Spleen (tissue), 11 donors: Measurements from ENCODE around the gene VEGFA. TPM values are rescaled to one million over a fixed set of nuclear protein-coding genes. Genes with fewer than 3 reads are reported as not detected.

ENCODE experiments used
- DNase-seq: peaks from one replicate; pipeline ENCODE4 v3.0.0-alpha.2; 2020
- H3K27ac ChIP-seq, 8 donors: fragments of 200-600 bp; sonication (generic) in 7 of 8; 1 replicate in 4 of 8; 2 replicates in 4 of 8; pipeline versions ENCODE4 v1.5.0 to v1.8.0; 2016 to 2021; ENCODE audit warnings: inconsistent platforms in 4 of 8, mild to moderate bottlenecking in 4 of 8, moderate library complexity in 1 of 8
- H3K27me3 ChIP-seq, 7 donors: fragments of 200-600 bp; sonication (generic) in 6 of 7; replicated peaks in 1 of 7; 1 replicate in 4 of 7; 2 replicates in 3 of 7; pipeline versions ENCODE4 v1.5.0 to v1.8.0; 2016 to 2021; ENCODE audit warnings: inconsistent platforms in 3 of 7, mild to moderate bottlenecking in 1 of 7
- H3K36me3 ChIP-seq, 6 donors: fragments of 200-600 bp; sonication (generic) in 5 of 6; 1 replicate in 4 of 6; 2 replicates in 2 of 6; pipeline versions ENCODE4 v1.5.0 to v1.8.0; 2016 to 2021; ENCODE audit warnings: inconsistent platforms in 2 of 6
- H3K4me1 ChIP-seq, 6 donors: fragments of 200-600 bp; sonication (generic) in 5 of 6; 1 replicate in 3 of 6; 2 replicates in 3 of 6; pipeline versions ENCODE4 v1.5.0 to v1.8.0; 2016 to 2021; ENCODE audit warnings: inconsistent platforms in 3 of 6
- H3K4me3 ChIP-seq, 8 donors: fragments of 200-600 bp; sonication (generic) in 7 of 8; 1 replicate in 4 of 8; 2 replicates in 4 of 8; pipeline versions ENCODE4 v1.5.0 to v1.8.0; 2016 to 2021; ENCODE audit warnings: inconsistent platforms in 4 of 8, mild to moderate bottlenecking in 4 of 8, moderate library complexity in 2 of 8
- H3K9me3 ChIP-seq, 8 donors: fragments of 200-600 bp; sonication (generic) in 7 of 8; 1 replicate in 4 of 8; 2 replicates in 4 of 8; pipeline versions ENCODE4 v1.5.0 to v1.8.0; 2016 to 2021; ENCODE audit warnings: inconsistent platforms in 4 of 8
- CTCF ChIP-seq, 11 experiments: fragments of 200-600 bp in 7 of 11; fragments of 450-650 bp in 4 of 11; sonication (generic) in 4 of 11; IDR thresholded peaks in 8 of 11; conservative IDR thresholded peaks in 3 of 11; 1 replicate in 7 of 11; 2 replicates in 4 of 11; pipeline versions ENCODE4 v1.4.0 to v1.8.0; 2016 to 2021; ENCODE audit warnings: antibody characterized with exemption in 11 of 11, inconsistent platforms in 4 of 11, mild to moderate bottlenecking in 1 of 11
- POLR2A ChIP-seq, 3 donors: fragments of 450-650 bp; IDR thresholded peaks; one replicate each; pipeline ENCODE4 v1.5.1; 2017; ENCODE audit warnings: antibody characterized with exemption in 3 of 3, mild to moderate bottlenecking in 1 of 3
- POLR2AphosphoS5 ChIP-seq, 3 donors: sonication (generic); formaldehyde crosslinking; IDR thresholded peaks; one replicate each; pipeline ENCODE4 v1.5.1; 2017; ENCODE audit warnings: antibody characterized with exemption in 3 of 3
- WGBS, 5 donors: extraction: QIAGEN DNeasy Blood & Tissue Kit in 3 of 5; methylation state at CpG; one replicate each; pipeline versions ENCODE4 v1.1.5 to v1.1.7; 2013 to 2018; 5-methylcytosine and 5-hydroxymethylcytosine counted together
- intact Hi-C: fragments of 100-400 bp; cut with DNase I; formaldehyde crosslinking; loops from one replicate; pipeline ENCODE4 v1.15.0; 2023; ENCODE audit warnings: low total_unique reads
- polyA plus RNA-seq, 3 donors: library from polyadenylated mRNA; stranded (reverse); fragments of 200-250 nt; gene quantifications; one replicate each; pipeline ENCODE4 v1.2.1, GENCODE V29; 2013
- total RNA-seq, 7 donors: library from RNA; depleted of rRNA in 3 of 7; stranded (reverse); fragments of >200 nt in 3 of 7; fragmentation: NEBNext Ultra II Directional in 4 of 7; extraction: Animal tissue kit (Norgen Biotek cat#: 25700) in 4 of 7; gene quantifications; one replicate each; pipeline versions ENCODE4 v1.1.0 to v1.2.1, GENCODE V29; 2016 to 2021
- donor health status: healthy with polysubstance abuse.
- donor health status: DM: no; HTN: no; CAD: no; lungs with moderate emphysema.
- donor health status: DM: no; HTN: no; CAD: no.
- donor health status: Bipolar disorder and iron deficiency.
- donor health status: healthy.
- donor health status: DM: no; HTN: no; CAD: no.
- donor health status: DM: yes; HTN: yes; CAD: no.

VEGFA gene
- total and polyA plus RNA-seq, 10 donors = 31.0 to 486 (median 153) TPM

DNA sequence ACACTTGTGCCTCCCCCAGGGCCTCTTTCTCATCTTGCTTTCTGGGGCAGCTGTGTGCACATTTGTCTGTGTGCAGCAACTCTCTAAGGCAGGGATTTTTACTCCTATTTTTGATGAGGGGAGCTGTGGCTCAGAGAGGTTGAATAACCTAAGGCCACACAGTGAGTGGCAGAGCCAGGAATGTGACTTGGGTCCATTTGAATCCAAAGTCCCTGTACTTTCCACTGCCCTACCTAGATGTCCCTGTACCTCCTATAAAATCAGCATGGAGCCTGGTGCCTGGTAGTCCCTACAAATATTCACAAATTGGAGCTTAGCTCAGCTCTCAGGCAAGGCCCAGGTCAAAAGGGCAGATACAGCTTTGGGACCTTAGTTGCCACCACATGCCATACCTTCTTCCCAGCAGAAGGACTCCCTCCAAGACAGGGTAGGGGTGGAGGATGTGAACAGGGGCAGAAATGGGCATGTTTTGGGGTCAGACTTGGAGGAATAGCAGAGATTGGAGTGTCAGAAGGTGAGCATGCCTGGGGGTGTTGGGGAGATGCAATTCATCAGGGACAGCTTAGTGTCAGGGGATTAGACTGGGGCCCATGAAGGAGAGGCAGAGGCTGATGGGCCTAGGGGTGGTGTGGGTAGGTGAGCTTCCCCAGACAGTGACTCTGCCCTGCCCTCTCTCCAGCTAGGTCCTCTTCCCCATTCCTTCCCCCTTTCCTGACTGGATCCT, 4.1 kb upstream of the VEGFA start:
- Histone ChIP-seq H3K27ac (no peak overlapping the region), H3K4me1 (peaks cover 0 to 34% (median 9%) of the 10 kb centered on the region in 6 donors), H3K9me3 (no peaks in the 10 kb centered on the region), H3K4me3 (no peak overlapping the region), H3K27me3 (peaks cover 0 to 23% (median 0%) of the 10 kb centered on the region in 7 donors), H3K36me3 (no peaks in the 10 kb centered on the region)
- TF ChIP-seq POLR2AphosphoS5 (IDR thresholded peaks at IDR 0.05) (no peak), CTCF (IDR thresholded peaks at IDR 0.05 in 8 of 11, conservative IDR thresholded peaks at IDR 0.05 in 3 of 11) (no peak), POLR2A (IDR thresholded peaks at IDR 0.05) (no peak)
- DNase-seq = peak; percentile 31
- intact Hi-C loops = no loop called here

- 42 to 100% (median 74%) methylated on average over 1 of the region's 1 CpG for WGBS, 5 donors
- Histone ChIP-seq H3K4me3 (no peak overlapping the region), H3K4me1 (peaks cover 0 to 39% (median 11%) of the 10 kb centered on the region in 6 donors), H3K9me3 (no peaks in the 10 kb centered on the region), H3K27me3 (peaks cover 0 to 28% (median 0%) of the 10 kb centered on the region in 7 donors), H3K36me3 (no peaks in the 10 kb centered on the region), H3K27ac (no peak overlapping the region)
- intact Hi-C loops = no loop called here
- TF ChIP-seq POLR2A (IDR thresholded peaks at IDR 0.05) (no peak), POLR2AphosphoS5 (IDR thresholded peaks at IDR 0.05) (no peak), CTCF (IDR thresholded peaks at IDR 0.05 in 8 of 11, conservative IDR thresholded peaks at IDR 0.05 in 3 of 11) (no peak)
- no peak for DNase-seq
Observed at GRCh38 chr6:43766500-43766853, 3.5 kb upstream of the VEGFA start.

DNA sequence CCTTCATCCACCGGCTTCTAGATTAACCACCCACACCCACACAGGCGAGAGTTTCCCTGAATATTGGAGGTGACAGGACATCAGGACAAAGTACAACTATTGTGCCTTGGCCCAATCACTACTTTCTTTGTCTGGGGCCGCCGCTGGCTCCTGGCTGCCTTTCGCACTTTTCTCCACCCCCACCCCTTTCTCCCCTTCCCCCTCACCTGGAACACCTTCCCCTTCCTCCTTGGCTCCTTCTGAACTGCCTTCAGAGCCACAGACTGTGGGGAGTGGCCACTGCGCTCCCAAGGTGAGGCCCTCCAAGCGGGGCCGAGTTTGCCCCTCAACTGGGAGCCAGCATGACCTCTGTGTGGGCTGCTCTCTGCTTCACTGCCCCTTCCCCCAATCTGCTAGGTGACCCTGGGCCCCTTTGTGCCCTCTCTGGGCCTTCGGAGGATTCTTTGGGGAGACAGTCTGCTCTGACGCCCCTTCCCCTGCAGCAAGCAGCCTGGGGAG, 3.0 kb upstream of the VEGFA start:
- Histone ChIP-seq H3K4me3 (no peak overlapping the region), H3K27ac (no peak overlapping the region), H3K9me3 (no peaks in the 10 kb centered on the region), H3K27me3 (peaks cover 0 to 33% (median 4%) of the 10 kb centered on the region in 7 donors), H3K4me1 (peaks cover 0 to 45% (median 16%) of the 10 kb centered on the region in 6 donors), H3K36me3 (no peaks in the 10 kb centered on the region)
- DNase-seq = no peak
- TF ChIP-seq CTCF (IDR thresholded peaks at IDR 0.05 in 8 of 11, conservative IDR thresholded peaks at IDR 0.05 in 3 of 11) = no peak
- no peak for TF ChIP-seq POLR2A (IDR thresholded peaks at IDR 0.05)
- no peak for TF ChIP-seq POLR2AphosphoS5 (IDR thresholded peaks at IDR 0.05)
- intact Hi-C loops = no loop called here
- WGBS, 5 donors = 87 to 93% (median 90%) methylated on average over 10 of the region's 10 CpGs
